GM12892 (cell line): ENCODE results near the gene H1-8.

ENCODE experiments used
- DNase-seq: peaks from one replicate; pipeline ENCODE4 v3.0.0; 2011; ENCODE audit not compliant: insufficient read length
- FAIRE-seq: peaks from 2 replicates; lab custom pipeline; 2011; peaks lifted over from hg19 to GRCh38; lab: Jason Lieb, UNC
- POLR2A ChIP-seq: IDR thresholded peaks from 2 replicates; pipeline ENCODE4 v1.6.1; 2011; ENCODE audit warnings: low read depth, low read length, control low read depth
- POLR2AphosphoS5 ChIP-seq: IDR thresholded peaks from 2 replicates; pipeline ENCODE4 v1.6.1; 2011; ENCODE audit warnings: low read depth, low read length, control low read depth
- TAF1 ChIP-seq: IDR thresholded peaks from 2 replicates; pipeline ENCODE4 v1.6.1; 2011; ENCODE audit warnings: low read depth, mild to moderate bottlenecking, control low read depth, low read length, borderline replicate concordance

Gene H1-8

DNA sequence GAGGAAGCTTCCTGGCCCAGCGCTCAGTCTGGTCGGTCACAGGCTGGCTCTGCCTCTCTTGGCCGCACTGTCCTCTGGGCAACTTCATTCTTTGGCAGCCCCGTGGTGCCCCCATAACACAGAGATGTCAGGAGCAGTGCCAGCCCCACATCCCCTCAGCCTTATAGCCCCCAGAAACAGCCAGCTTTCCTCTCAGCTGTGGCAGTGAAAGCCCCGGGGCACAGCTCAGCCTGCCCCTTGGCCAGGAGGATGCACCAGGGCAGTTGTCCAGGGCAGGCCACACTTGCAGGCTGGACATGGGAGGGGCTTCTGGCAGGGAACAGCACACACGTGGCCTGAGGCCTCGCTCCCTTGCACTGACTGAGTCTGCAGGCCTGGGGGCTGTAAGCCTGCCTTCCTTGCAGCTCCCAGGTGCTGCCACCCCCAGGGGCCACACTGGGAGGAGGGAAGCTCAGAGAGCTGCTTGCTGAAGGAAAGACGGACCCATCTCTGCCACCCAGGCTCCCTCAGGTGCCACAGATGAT is 24.9 kb upstream of the H1-8 start:
- FAIRE-seq (no peak), DNase-seq (no peak)
- TF ChIP-seq POLR2AphosphoS5 (no peak), POLR2A (no peak)

DNA sequence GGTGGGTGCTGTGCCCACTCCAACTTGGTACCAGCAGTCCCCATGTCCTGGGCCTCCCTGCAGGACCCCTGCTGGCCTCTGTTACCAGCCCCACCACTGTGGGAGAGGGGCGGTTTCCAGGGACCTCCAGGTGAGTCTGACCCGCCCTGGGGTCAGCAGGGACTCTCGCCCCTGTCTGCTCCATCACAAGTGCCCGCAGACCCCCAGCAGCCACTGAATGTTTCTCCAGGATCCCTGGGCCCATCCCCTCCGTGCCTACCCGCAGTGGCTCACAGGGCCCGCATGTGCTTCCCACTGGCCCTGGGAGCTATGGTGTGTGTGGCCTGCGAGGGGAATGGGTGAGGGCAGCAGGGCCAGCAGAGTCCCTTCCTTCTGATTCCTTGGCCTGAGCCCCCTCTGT is 24.4 kb upstream of the H1-8 start:
- FAIRE-seq (no peak), DNase-seq (no peak)
- TF ChIP-seq POLR2AphosphoS5 (no peak), TAF1 (no peak), POLR2A (no peak)

- no peak for FAIRE-seq
- no peak for DNase-seq
- TF ChIP-seq POLR2A (no peak), POLR2AphosphoS5 (no peak), TAF1 (no peak)
Observed at GRCh38 chr3:129519449-129519848, 23.5 kb upstream of the H1-8 start.

GRCh38 chr3:129519896-129520715 is 22.9 kb upstream of the H1-8 start:
- TF ChIP-seq POLR2AphosphoS5 = no peak
- TF ChIP-seq TAF1 = no peak
- no peak for DNase-seq
- FAIRE-seq = no peak

- FAIRE-seq (no peak), DNase-seq (no peak)
- TF ChIP-seq TAF1 = no peak
- TF ChIP-seq POLR2A = no peak
Observed at GRCh38 chr3:129520960-129521359, 22.0 kb upstream of the H1-8 start.

- no peak for TF ChIP-seq POLR2A
- TF ChIP-seq POLR2AphosphoS5 = no peak
- FAIRE-seq = no peak
Observed at GRCh38 chr3:129521611-129522010, 21.4 kb upstream of the H1-8 start.

DNA sequence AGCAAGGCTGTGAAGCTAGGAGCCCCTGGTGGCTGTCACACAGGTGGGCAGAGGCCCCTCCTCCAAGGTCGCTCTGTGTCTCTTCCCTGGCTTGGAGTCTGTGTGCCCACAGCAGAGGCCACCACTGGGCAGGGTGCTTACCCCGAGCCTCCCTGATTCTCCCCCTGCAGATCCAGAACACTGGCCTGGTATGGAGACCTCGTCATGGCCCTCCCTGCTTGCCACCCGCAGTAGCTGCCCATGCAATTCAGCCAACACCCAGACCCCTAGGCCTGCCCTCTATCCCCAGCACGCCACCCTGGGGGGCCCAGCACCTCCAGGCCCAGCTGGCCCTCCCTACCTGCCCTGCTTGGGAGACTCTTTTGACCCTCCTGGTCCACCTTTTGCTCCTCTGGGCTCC is 20.0 kb upstream of the H1-8 start:
- FAIRE-seq (no peak), DNase-seq (no peak)
- TF ChIP-seq POLR2A (no peak), POLR2AphosphoS5 (no peak), TAF1 (no peak)

More at GRCh38 chr3:129521611-129522010, 21.4 kb upstream of the H1-8 start:
- no peak for DNase-seq

DNA sequence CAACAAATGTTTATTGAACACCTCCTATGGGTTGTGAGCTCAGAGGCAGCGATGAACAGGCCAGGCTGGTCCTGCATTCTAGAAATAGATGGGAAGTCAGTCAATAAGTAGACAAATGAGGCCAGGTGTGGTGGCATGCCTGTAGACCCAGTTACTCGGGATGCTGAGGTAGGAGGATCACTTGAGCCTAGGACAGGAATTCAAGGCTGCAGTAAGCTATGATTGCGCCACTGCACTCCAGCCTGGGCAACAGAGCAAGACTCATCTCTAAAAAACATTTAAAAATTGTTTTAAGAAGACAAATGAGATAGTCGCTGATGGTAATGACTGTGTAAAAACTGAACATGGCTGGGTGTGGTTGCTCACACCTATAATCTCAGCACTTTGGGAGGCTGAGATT is 18.9 kb upstream of the H1-8 start:
- no peak for DNase-seq
- FAIRE-seq = no peak
- TF ChIP-seq POLR2A (no peak), POLR2AphosphoS5 (no peak), TAF1 (no peak)

GRCh38 chr3:129525341-129525968 is 17.5 kb upstream of the H1-8 start:
- no peak for TF ChIP-seq POLR2AphosphoS5
- no peak for TF ChIP-seq POLR2A
- TF ChIP-seq TAF1 = no peak
- no peak for FAIRE-seq
- DNase-seq = no peak

GRCh38 chr3:129526121-129526900 is 16.7 kb upstream of the H1-8 start:
- DNase-seq (peak; percentile 54), FAIRE-seq (peak; percentile 84)
- TF ChIP-seq TAF1 (no peak), POLR2A (no peak), POLR2AphosphoS5 (no peak)

DNA sequence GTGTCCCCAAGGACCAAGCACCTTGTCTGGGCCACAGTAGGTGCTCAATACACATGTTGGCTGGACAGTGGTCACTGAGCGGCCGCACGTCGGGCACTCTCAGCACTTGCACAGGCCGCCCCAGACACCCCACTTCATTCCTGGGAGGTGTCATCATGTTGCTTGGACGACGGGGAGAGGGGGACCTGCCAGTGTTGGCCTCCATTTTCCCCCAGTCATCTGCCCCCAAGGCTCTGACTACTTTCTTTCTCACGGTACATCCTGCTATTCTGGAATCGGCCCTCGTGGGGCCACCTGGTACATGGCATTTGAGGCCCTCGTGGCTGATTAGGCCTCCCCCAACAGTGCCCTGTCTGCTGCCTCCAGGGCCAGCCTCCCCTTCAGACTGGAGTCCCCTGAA is 15.7 kb upstream of the H1-8 start:
- FAIRE-seq = no peak
- no peak for DNase-seq
- TF ChIP-seq POLR2AphosphoS5 (no peak), POLR2A (no peak), TAF1 (no peak)

DNA sequence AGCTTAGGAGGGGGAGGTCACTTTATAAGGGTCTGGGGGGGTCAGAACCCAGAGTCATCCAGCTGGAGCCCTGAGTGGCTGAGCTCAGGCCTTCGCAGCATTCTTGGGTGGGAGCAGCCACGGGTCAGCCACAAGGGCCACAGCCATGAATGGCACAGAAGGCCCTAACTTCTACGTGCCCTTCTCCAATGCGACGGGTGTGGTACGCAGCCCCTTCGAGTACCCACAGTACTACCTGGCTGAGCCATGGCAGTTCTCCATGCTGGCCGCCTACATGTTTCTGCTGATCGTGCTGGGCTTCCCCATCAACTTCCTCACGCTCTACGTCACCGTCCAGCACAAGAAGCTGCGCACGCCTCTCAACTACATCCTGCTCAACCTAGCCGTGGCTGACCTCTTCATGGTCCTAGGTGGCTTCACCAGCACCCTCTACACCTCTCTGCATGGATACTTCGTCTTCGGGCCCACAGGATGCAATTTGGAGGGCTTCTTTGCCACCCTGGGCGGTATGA is 14.3 kb upstream of the H1-8 start, which contains the start of gene RHO:
Gene RHO (plus strand): TSS at position 51 of the 512 bp plus-strand sequence. CDS start 95 bp downstream, at position 146.
- DNase-seq (no peak), FAIRE-seq (no peak)
- no peak for TF ChIP-seq POLR2A
- TF ChIP-seq TAF1 = no peak
- TF ChIP-seq POLR2AphosphoS5 = no peak
